H1 (cell line): ENCODE data around the gene ASTN2. TPM values are rescaled to one million over a fixed set of nuclear protein-coding genes. Genes with fewer than 3 reads are reported as not detected.

Experiments used
- CTCF ChIA-PET: fragments of 300-600 bp; sonication (Branson Sonifier 250); formaldehyde crosslinking; loops from one replicate; lab custom pipeline; 2021; ENCODE audit not compliant: partially characterized antibody; lab: Charles Lee
- POLR2A ChIA-PET: fragments of 300-600 bp; sonication (Branson Sonifier 250); formaldehyde crosslinking; loops from one replicate; lab custom pipeline; 2021; ENCODE audit warnings: inconsistent platforms; ENCODE audit not compliant: partially characterized antibody; lab: Charles Lee
- DNase-seq, 2 experiments: peaks; one replicate each; pipeline versions ENCODE4 v3.0.0 to v3.0.0-alpha.2; 2010 to 2022; ENCODE audit warnings: low spot score in 2 of 2, low read depth in 1 of 2, mixed read lengths in 1 of 2
- FAIRE-seq: peaks from 2 replicates; lab custom pipeline; 2011; peaks lifted over from hg19 to GRCh38; lab: Jason Lieb, UNC
- H2AFZ ChIP-seq: 2 replicates; pipeline ENCODE4 v1.8.1; 2012; ENCODE audit warnings: low read length, inconsistent platforms
- H2AK5ac ChIP-seq: 2 replicates; pipeline ENCODE4 v1.6.1; 2013; ENCODE audit warnings: low read depth, low read length
- H2BK120ac ChIP-seq: replicated peaks from 2 replicates; pipeline ENCODE3; 2013; ENCODE audit warnings: low read depth, low read length, inconsistent platforms
- H2BK12ac ChIP-seq: 2 replicates; pipeline ENCODE4 v1.6.1; 2013; ENCODE audit warnings: low read depth, low read length
- H2BK15ac ChIP-seq: 2 replicates; pipeline ENCODE4 v1.6.1; 2013; ENCODE audit warnings: low read length
- H2BK20ac ChIP-seq: 2 replicates; pipeline ENCODE4 v1.6.1; 2013; ENCODE audit warnings: low read length
- H2BK5ac ChIP-seq: 2 replicates; pipeline ENCODE4 v1.6.1; 2013; ENCODE audit warnings: low read depth, low read length
- H3K14ac ChIP-seq: 2 replicates; pipeline ENCODE4 v1.6.1; 2013; ENCODE audit warnings: inconsistent platforms; ENCODE audit not compliant: insufficient read length
- H3K18ac ChIP-seq: 2 replicates; pipeline ENCODE4 v1.6.1; 2013; ENCODE audit warnings: low read length; ENCODE audit errors: extremely low read depth
- H3K23ac ChIP-seq: 2 replicates; pipeline ENCODE4 v1.6.1; 2013; ENCODE audit warnings: inconsistent platforms; ENCODE audit not compliant: insufficient read length
- H3K23me2 ChIP-seq: 2 replicates; pipeline ENCODE4 v1.6.1; 2013; ENCODE audit warnings: low read depth, low read length
- H3K27ac ChIP-seq: 2 replicates; pipeline ENCODE4 v1.6.1; 2011; ENCODE audit warnings: low read depth, low read length, inconsistent platforms
- H3K27me3 ChIP-seq, 4 experiments: replicated peaks in 1 of 4; 1 replicate in 1 of 4; 2 replicates in 3 of 4; pipeline versions ENCODE4 v1.6.1 to v1.8.1; 2011 to 2013; ENCODE audit warnings: low read length in 3 of 4, mild to moderate bottlenecking in 3 of 4, inconsistent platforms in 2 of 4, mixed read lengths in 2 of 4, moderate library complexity in 1 of 4; ENCODE audit not compliant: control insufficient read depth in 3 of 4, insufficient read depth in 3 of 4; ENCODE audit errors: extremely low read depth in 1 of 4
- H3K36me3 ChIP-seq, 4 experiments: 2 replicates each; pipeline versions ENCODE4 v1.6.1 to v1.8.1; 2011 to 2013; ENCODE audit warnings: mild to moderate bottlenecking in 4 of 4, low read length in 3 of 4, moderate library complexity in 2 of 4, control low read depth in 1 of 4, inconsistent platforms in 1 of 4; ENCODE audit not compliant: insufficient read depth in 4 of 4, control insufficient read depth in 2 of 4
- H3K4ac ChIP-seq: replicated peaks from 2 replicates; pipeline ENCODE3; 2013; ENCODE audit warnings: low read length, low read depth, mixed read lengths, inconsistent platforms; ENCODE audit not compliant: insufficient read length
- H3K4me1 ChIP-seq, 4 experiments: replicated peaks in 1 of 4; 1 replicate in 1 of 4; 2 replicates in 3 of 4; pipeline versions ENCODE4 v1.6.1 to v1.8.1; 2011 to 2013; ENCODE audit warnings: low read length in 3 of 4, inconsistent platforms in 2 of 4, mixed read lengths in 1 of 4; ENCODE audit not compliant: insufficient read depth in 4 of 4, control insufficient read depth in 3 of 4
- H3K4me2 ChIP-seq, 2 experiments: 2 replicates each; pipeline versions ENCODE4 v1.6.1 to v1.8.1; 2011 to 2013; ENCODE audit warnings: low read depth in 2 of 2, low read length in 2 of 2, control low read depth in 1 of 2, inconsistent platforms in 1 of 2, mild to moderate bottlenecking in 1 of 2; ENCODE audit not compliant: insufficient read depth in 1 of 2
- H3K4me3 ChIP-seq, 4 experiments: fragments of 200-600, 300-600 bp in 1 of 4; sonication (generic), shearing (Covaris generic), sonication (Bioruptor Twin) in 1 of 4; 2 replicates each; pipeline versions ENCODE4 v1.5.1 to v1.8.1; 2011 to 2016; ENCODE audit warnings: low read length in 4 of 4, low read depth in 3 of 4, control low read depth in 2 of 4, inconsistent platforms in 2 of 4, mild to moderate bottlenecking in 2 of 4, mixed read lengths in 1 of 4, moderate library complexity in 1 of 4; ENCODE audit not compliant: insufficient read depth in 2 of 4; ENCODE audit errors: extremely low read depth in 1 of 4
- H3K56ac ChIP-seq: replicated peaks from 2 replicates; pipeline ENCODE3; 2013; ENCODE audit warnings: low read depth, mild to moderate bottlenecking, mixed read lengths, low read length, inconsistent platforms; ENCODE audit not compliant: insufficient read length
- H3K79me1 ChIP-seq: 2 replicates; pipeline ENCODE4 v1.6.1; 2013; ENCODE audit warnings: low read depth, low read length, control low read depth
- H3K79me2 ChIP-seq, 2 experiments: 2 replicates each; pipeline versions ENCODE4 v1.6.1 to v1.8.1; 2012 to 2013; ENCODE audit warnings: low read length in 2 of 2, mild to moderate bottlenecking in 2 of 2, inconsistent platforms in 1 of 2; ENCODE audit not compliant: insufficient read depth in 2 of 2, control insufficient read depth in 1 of 2
- H3K9ac ChIP-seq, 4 experiments: replicated peaks in 1 of 4; 1 replicate in 1 of 4; 2 replicates in 3 of 4; pipeline versions ENCODE4 v1.6.1 to v1.8.1; 2011 to 2013; ENCODE audit warnings: low read depth in 3 of 4, low read length in 3 of 4, control low read depth in 2 of 4, mild to moderate bottlenecking in 2 of 4, moderate library complexity in 2 of 4, inconsistent platforms in 1 of 4; ENCODE audit errors: extremely low read depth in 1 of 4
- H3K9me3 ChIP-seq, 2 experiments: 2 replicates each; pipeline versions ENCODE4 v1.6.1 to v1.8.1; 2012 to 2013; ENCODE audit warnings: mild to moderate bottlenecking in 2 of 2, moderate library complexity in 2 of 2, control low read depth in 1 of 2, inconsistent platforms in 1 of 2, low read depth in 1 of 2, low read length in 1 of 2, mixed read lengths in 1 of 2; ENCODE audit not compliant: insufficient read depth in 2 of 2
- H4K20me1 ChIP-seq, 2 experiments: replicated peaks in 1 of 2; 2 replicates each; pipeline versions ENCODE3 to v1.8.1; 2011 to 2013; ENCODE audit warnings: inconsistent platforms in 2 of 2, low read length in 2 of 2, mild to moderate bottlenecking in 1 of 2; ENCODE audit not compliant: insufficient read depth in 2 of 2, control insufficient read depth in 1 of 2
- H4K5ac ChIP-seq: 2 replicates; pipeline ENCODE4 v1.6.1; 2013; ENCODE audit warnings: low read length, low read depth, mixed read lengths, inconsistent platforms; ENCODE audit not compliant: insufficient read length
- H4K8ac ChIP-seq: 2 replicates; pipeline ENCODE4 v1.8.0; 2013; ENCODE audit warnings: mild to moderate bottlenecking, moderate library complexity, low read length, inconsistent platforms; ENCODE audit not compliant: insufficient read depth; ENCODE audit errors: extremely low read depth
- H4K91ac ChIP-seq: replicated peaks from 2 replicates; pipeline ENCODE3; 2013; ENCODE audit warnings: low read length, mixed read lengths, inconsistent platforms; ENCODE audit not compliant: insufficient read length
- BCL11A ChIP-seq, 2 experiments: IDR thresholded peaks; one replicate each; pipeline ENCODE4 v1.6.1; 2011; ENCODE audit warnings: low read depth in 2 of 2, low read length in 2 of 2, mild to moderate bottlenecking in 2 of 2
- EGR1 ChIP-seq: IDR thresholded peaks from 2 replicates; pipeline ENCODE4 v1.6.1; 2011; ENCODE audit warnings: low read depth, low read length, borderline replicate concordance
- KDM1A ChIP-seq: fragments of 200-600, 300-600 bp; sonication (generic); IDR thresholded peaks from 2 replicates; pipeline ENCODE4 v1.7.1; 2016; ENCODE audit warnings: mild to moderate bottlenecking, low read length, borderline replicate concordance
- RAD21 ChIP-seq, 2 experiments: IDR thresholded peaks in 1 of 2; conservative IDR thresholded peaks in 1 of 2; 2 replicates each; pipeline ENCODE4 v1.6.1; 2011; ENCODE audit warnings: low read depth in 2 of 2, low read length in 2 of 2, improper control_type of control experiment in 1 of 2, inconsistent platforms in 1 of 2, mild to moderate bottlenecking in 1 of 2, moderate library complexity in 1 of 2
- WGBS, 2 experiments: shearing (Covaris generic) in 1 of 2; methylation state at CpG; one replicate each; pipeline versions ENCODE4 v1.1.6 to v1.1.7; 2013 to 2015; ENCODE audit warnings: low lambda C conversion rate in 2 of 2, mixed read lengths in 2 of 2, inconsistent platforms in 1 of 2, low coverage in 1 of 2, missing lambda C conversion rate in 1 of 2; ENCODE audit not compliant: insufficient replicate concordance in 2 of 2, insufficient coverage in 1 of 2, insufficient read length in 1 of 2; ENCODE audit errors: extremely low coverage in 1 of 2, missing lambda C conversion rate in 1 of 2; 5-methylcytosine and 5-hydroxymethylcytosine counted together
- polyA plus RNA-seq, 7 experiments: library from polyadenylated mRNA; depleted of rRNA in 3 of 7; stranded (reverse) in 5 of 7; unstranded in 2 of 7; fragments of >200 nt in 5 of 7; fragments of 200-250 nt in 2 of 7; gene quantifications; 1 replicate in 5 of 7; 2 replicates in 1 of 7; 4 replicates in 1 of 7; pipeline versions ENCODE4 v1.2.1 to v1.2.3, GENCODE V29; 2011 to 2013; ENCODE audit warnings: missing spikeins in 2 of 7, mixed read lengths in 2 of 7
- total RNA-seq: library from RNA; stranded (reverse); fragmentation: NEBNext Ultra II Directional; extraction: Animal tissue kit (Norgen Biotek cat#: 25700); gene quantifications from 2 replicates; pipeline ENCODE4 v1.2.1, GENCODE V29; 2021
- TF ChIP-seq, protein P1 (sequence below), 3 experiments: IDR thresholded peaks; 1 replicate in 2 of 3; 2 replicates in 1 of 3; pipeline versions ENCODE4 v1.5.1 to v1.6.1; 2011; ENCODE audit warnings: low read length in 3 of 3, mild to moderate bottlenecking in 3 of 3, inconsistent platforms in 2 of 3, low read depth in 1 of 3, moderate library complexity in 1 of 3; ENCODE audit not compliant: insufficient read depth in 1 of 3; ENCODE audit errors: control extremely low read depth in 1 of 3

Gene ASTN2
- total and polyA plus RNA-seq, 2 of the 8 experiments (the other 6 are each of a cell fraction or from before 2014, with no cell fraction given), result 8.2 to 13.7 TPM

DNA sequence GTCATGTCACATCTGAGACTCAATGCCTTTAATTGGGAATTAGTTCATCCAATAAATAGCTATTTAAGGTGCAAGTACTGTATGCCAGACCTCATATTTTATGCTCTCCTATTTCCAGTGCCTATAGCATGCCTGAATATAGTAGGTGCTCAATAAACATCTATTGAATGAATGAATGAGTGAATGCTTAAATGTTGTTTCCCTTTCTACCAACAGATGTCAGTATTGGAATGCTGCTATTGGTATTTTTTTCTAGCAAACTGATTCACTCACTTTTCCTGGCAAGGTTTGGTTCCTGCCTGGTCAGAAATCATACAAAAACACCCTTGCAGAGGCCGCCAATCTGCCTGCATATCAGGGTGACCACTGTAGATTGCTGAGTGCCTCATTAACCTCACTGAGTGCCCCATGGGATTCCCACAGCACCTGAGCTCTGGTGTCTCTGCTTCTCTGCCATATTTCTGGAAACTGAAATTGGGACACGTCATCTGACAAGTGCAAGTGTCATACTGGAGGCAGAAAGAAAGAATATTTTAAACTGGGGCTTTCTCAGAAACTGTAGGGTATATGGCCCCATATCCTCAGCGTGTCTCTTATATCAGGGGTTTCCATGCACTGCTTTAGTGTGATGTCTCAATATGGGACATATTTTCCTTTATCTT lies 368.1 kb downstream of the ASTN2 start:
- Histone ChIP-seq H2AFZ (no peak overlapping the region), H2BK120ac (no peak overlapping the region), H2BK20ac (no peak overlapping the region), H2BK15ac (no peak overlapping the region), H3K9me3 (no peaks in the 10 kb centered on the region), H3K36me3 (no peaks in the 10 kb centered on the region), H3K9ac (no peak overlapping the region), H4K8ac (no peak overlapping the region), H3K4me2 (no peak overlapping the region), H4K20me1 (no peaks in the 10 kb centered on the region), H2BK12ac (no peak overlapping the region), H3K14ac (no peak overlapping the region), H2AK5ac (no peak overlapping the region), H3K18ac (no peak overlapping the region), H3K27me3 (no peaks in the 10 kb centered on the region), H3K79me2 (no peaks in the 10 kb centered on the region), H3K79me1 (no peaks in the 10 kb centered on the region), H3K4me3 (no peak overlapping the region), H2BK5ac (no peak overlapping the region), H3K23ac (no peak overlapping the region), H4K5ac (no peak overlapping the region), H4K91ac (no peak overlapping the region), H3K4me1 (peaks cover 2 to 6% (median 4%) of the 10 kb centered on the region in 4 experiments; a peak in 4 of 7 replicates), H3K56ac (no peak overlapping the region), H3K4ac (no peak overlapping the region), H3K23me2 (no peaks in the 10 kb centered on the region), H3K27ac (no peak overlapping the region)
- ChIA-PET CTCF (interaction anchor here (0.6 to 3.6 kb wide), 24 partner anchors 9 to 631 kb away, joined by 3 to 24 read pairs (median 3); no protein-coding TSS in a partner anchor), POLR2A (interaction anchor here (0.6 kb wide), 1 partner anchor 623 kb away, joined by 3 read pairs; no protein-coding TSS in a partner anchor)
- TF ChIP-seq, protein P1, sequence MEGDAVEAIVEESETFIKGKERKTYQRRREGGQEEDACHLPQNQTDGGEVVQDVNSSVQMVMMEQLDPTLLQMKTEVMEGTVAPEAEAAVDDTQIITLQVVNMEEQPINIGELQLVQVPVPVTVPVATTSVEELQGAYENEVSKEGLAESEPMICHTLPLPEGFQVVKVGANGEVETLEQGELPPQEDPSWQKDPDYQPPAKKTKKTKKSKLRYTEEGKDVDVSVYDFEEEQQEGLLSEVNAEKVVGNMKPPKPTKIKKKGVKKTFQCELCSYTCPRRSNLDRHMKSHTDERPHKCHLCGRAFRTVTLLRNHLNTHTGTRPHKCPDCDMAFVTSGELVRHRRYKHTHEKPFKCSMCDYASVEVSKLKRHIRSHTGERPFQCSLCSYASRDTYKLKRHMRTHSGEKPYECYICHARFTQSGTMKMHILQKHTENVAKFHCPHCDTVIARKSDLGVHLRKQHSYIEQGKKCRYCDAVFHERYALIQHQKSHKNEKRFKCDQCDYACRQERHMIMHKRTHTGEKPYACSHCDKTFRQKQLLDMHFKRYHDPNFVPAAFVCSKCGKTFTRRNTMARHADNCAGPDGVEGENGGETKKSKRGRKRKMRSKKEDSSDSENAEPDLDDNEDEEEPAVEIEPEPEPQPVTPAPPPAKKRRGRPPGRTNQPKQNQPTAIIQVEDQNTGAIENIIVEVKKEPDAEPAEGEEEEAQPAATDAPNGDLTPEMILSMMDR (IDR thresholded peaks at IDR 0.05; ENCODE audit: control extremely low read depth in 1 of 3, insufficient read depth in 1 of 3, low read depth in 1 of 3, low read length in 3 of 3), result peak in 2 of 3 experiments; percentile 21 to 49; a peak in 2 of 4 replicates
- TF ChIP-seq RAD21 (IDR thresholded peaks at IDR 0.05 in 1 of 2, conservative IDR thresholded peaks at IDR 0.05 in 1 of 2; ENCODE audit: low read depth in 2 of 2, low read length in 2 of 2), result peak; percentile 68 to 71
- no peak for TF ChIP-seq BCL11A (IDR thresholded peaks at IDR 0.05; ENCODE audit: low read depth in 2 of 2, low read length in 2 of 2)
- TF ChIP-seq EGR1, result no peak
- TF ChIP-seq KDM1A, result peak; percentile 77; the same call in 1 of the 2 replicates
- 82% methylated on average over 3 of the region's 3 CpGs; no CpG with 5 or more reads in 1 of the 2 experiments for WGBS, 2 experiments
- FAIRE-seq (no peak), DNase-seq (no peak)
